MG63 (cell line): ENCODE measurements around the gene RANBP1. TPM values are rescaled to one million over a fixed set of nuclear protein-coding genes. Genes with fewer than 3 reads are reported as not detected.

Experiments
- total RNA-seq: library from RNA; depleted of rRNA; stranded (reverse); fragments of >200 nt; shearing (Covaris generic); gene quantifications from 2 replicates; pipeline ENCODE4 v1.2.3, GENCODE V29; 2014; ENCODE audit warnings: low replicate concordance; rRNA removed

The RANBP1 gene
- total RNA-seq, 1 experiment from 2014 or later = 841 TPM

Other genes starting within 250 kb of the RANBP1 start
- gene COMT, start 174.3 kb upstream of the RANBP1 start, total RNA-seq = 178 and 263 TPM in 2 replicates
- 52.7 and 61.8 TPM in 2 replicates for gene TXNRD2, start 174.3 kb upstream of the RANBP1 start, total RNA-seq
- 2.2 and 3.8 TPM in 2 replicates for gene ARVCF, start 99.3 kb upstream of the RANBP1 start, total RNA-seq
- gene TANGO2, start 95.0 kb upstream of the RANBP1 start, total RNA-seq = 21.0 and 54.2 TPM in 2 replicates
- 16.3 and 31.0 TPM in 2 replicates for gene DGCR8, start 35.9 kb upstream of the RANBP1 start, total RNA-seq
- gene TRMT2A, start 1.1 kb downstream of the RANBP1 start, total RNA-seq = 39.4 and 43.4 TPM in 2 replicates
- gene ZDHHC8, start 15.7 kb downstream of the RANBP1 start, total RNA-seq = 1.4 and 9.6 TPM in 2 replicates
- gene CCDC188, start 35.0 kb downstream of the RANBP1 start, total RNA-seq = not detected in 2 replicates
- 0.10 and 5.7 TPM in 2 replicates for gene RTN4R, start 152.2 kb downstream of the RANBP1 start, total RNA-seq
- 82.0 and 82.5 TPM in 2 replicates for gene DGCR6L, start 204.0 kb downstream of the RANBP1 start, total RNA-seq